Activated naive CD8-positive, alpha-beta T cell treated with anti-CD3 and anti-CD28 coated beads for 36 hours (primary cell): ENCODE data around the gene SCYL3. TPM values are rescaled to one million over a fixed set of nuclear protein-coding genes. Genes with fewer than 3 reads are reported as not detected.
"Not testable (repeated sequence)": the region's sequence is repeated elsewhere in the genome, so short reads cannot be mapped to it uniquely, and the experiment has no call there.

Experiments
- DNase-seq: peaks from one replicate; pipeline ENCODE4 v3.0.0; 2021
- H3K27ac Mint-ChIP-seq: one replicate; pipeline ENCODE4 v1.8.0; 2022; ENCODE audit warnings: mild to moderate bottlenecking, moderate library complexity, mixed read lengths
- H3K27me3 Mint-ChIP-seq: one replicate; pipeline ENCODE4 v1.8.0; 2022; ENCODE audit warnings: mild to moderate bottlenecking, mixed read lengths
- H3K36me3 Mint-ChIP-seq: one replicate; pipeline ENCODE4 v1.8.0; 2021; ENCODE audit warnings: mild to moderate bottlenecking, mixed read lengths
- H3K4me1 Mint-ChIP-seq: one replicate; pipeline ENCODE4 v1.8.0; 2021; ENCODE audit warnings: mixed read lengths
- H3K4me3 Mint-ChIP-seq: one replicate; pipeline ENCODE4 v1.8.0; 2022; ENCODE audit warnings: mild to moderate bottlenecking, moderate library complexity, mixed read lengths
- H3K9me3 Mint-ChIP-seq: one replicate; pipeline ENCODE4 v1.8.0; 2022; ENCODE audit warnings: mixed read lengths
- total RNA-seq, 2 experiments: library from RNA; stranded (reverse); gene quantifications; one replicate each; pipeline ENCODE4 v1.2.3, GENCODE V29; 2021

Gene SCYL3, protein sequence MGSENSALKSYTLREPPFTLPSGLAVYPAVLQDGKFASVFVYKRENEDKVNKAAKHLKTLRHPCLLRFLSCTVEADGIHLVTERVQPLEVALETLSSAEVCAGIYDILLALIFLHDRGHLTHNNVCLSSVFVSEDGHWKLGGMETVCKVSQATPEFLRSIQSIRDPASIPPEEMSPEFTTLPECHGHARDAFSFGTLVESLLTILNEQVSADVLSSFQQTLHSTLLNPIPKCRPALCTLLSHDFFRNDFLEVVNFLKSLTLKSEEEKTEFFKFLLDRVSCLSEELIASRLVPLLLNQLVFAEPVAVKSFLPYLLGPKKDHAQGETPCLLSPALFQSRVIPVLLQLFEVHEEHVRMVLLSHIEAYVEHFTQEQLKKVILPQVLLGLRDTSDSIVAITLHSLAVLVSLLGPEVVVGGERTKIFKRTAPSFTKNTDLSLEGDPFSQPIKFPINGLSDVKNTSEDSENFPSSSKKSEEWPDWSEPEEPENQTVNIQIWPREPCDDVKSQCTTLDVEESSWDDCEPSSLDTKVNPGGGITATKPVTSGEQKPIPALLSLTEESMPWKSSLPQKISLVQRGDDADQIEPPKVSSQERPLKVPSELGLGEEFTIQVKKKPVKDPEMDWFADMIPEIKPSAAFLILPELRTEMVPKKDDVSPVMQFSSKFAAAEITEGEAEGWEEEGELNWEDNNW
- total RNA-seq = 1 to 10 TPM; 9.3 to 9.5 TPM

- Mint-ChIP-seq H3K4me1 (peaks cover 38% of the 10 kb centered on the region), H3K27me3 (peaks cover 4% of the 10 kb centered on the region), H3K9me3 (peaks cover 2% of the 10 kb centered on the region), H3K27ac (peak within 1 kb of the TSS; percentile 100), H3K4me3 (peak within 1 kb of the TSS; percentile 87), H3K36me3 (peaks cover 3% of the 10 kb centered on the region)
- peak; percentile 88 for DNase-seq
These were observed at the start of gene SCYL3 for GRCh38 chr1:169893645-169894423. TSS of gene SCYL3 (minus strand) at chr1:169893896. CDS start at chr1:169888840, 5,056 bp downstream.

GRCh38 chr1:169941982-169942830 is 48.5 kb upstream of the SCYL3 start:
- Mint-ChIP-seq H3K27ac (no peak overlapping the region), H3K27me3 (no peaks in the 10 kb centered on the region), H3K9me3 (no peaks in the 10 kb centered on the region), H3K36me3 (no peaks in the 10 kb centered on the region), H3K4me1 (no peaks in the 10 kb centered on the region), H3K4me3 (no peak overlapping the region)
- DNase-seq = no peak

GRCh38 chr1:169933984-169934725 is 40.5 kb upstream of the SCYL3 start:
- H3K4me1 Mint-ChIP-seq = no peaks in the 10 kb centered on the region
- DNase-seq = no peak
- no peak overlapping the region for H3K27ac Mint-ChIP-seq
- no peaks in the 10 kb centered on the region for H3K36me3 Mint-ChIP-seq
- no peak overlapping the region for H3K4me3 Mint-ChIP-seq
- no peaks in the 10 kb centered on the region for H3K9me3 Mint-ChIP-seq
- H3K27me3 Mint-ChIP-seq = no peaks in the 10 kb centered on the region

DNA sequence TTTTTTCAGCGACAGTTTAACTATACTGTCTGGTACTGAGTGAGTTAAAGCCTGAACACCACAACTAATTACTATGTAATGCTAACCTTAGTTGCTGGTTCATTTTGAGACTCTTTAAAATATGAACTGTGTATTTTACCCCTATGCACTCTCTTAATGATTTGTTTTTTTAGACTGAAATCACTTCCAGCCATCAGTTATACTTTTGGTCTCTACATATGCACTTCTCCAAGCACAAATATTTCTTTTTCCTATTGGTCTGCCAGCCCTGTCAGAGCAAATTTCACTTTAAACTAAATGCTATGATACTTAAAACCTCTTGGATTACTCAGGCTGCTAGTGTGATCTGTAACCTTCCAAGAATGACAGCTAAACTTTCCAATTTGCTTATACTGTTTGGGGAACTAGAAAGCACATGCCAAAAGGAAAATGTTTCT is 38.1 kb upstream of the SCYL3 start:
- Mint-ChIP-seq H3K4me3 (no peak overlapping the region), H3K27ac (no peak overlapping the region), H3K36me3 (no peaks in the 10 kb centered on the region), H3K27me3 (no peaks in the 10 kb centered on the region), H3K9me3 (no peaks in the 10 kb centered on the region), H3K4me1 (peaks cover 2% of the 10 kb centered on the region)
- no peak for DNase-seq

DNA sequence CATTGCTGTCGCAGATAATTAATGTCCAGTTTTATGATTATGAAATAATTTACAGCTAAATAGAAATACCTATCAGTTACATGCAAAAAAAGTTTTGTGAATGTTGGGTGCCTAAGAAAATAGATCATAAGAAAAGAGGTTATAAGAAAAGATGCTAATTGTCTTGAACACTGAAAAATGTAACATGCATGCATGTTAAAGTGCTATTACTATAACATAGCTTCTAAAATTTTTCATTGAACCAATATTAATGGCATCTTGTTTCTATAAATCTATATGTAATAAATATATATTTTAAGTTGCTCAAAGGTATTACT is 35.5 kb upstream of the SCYL3 start:
- no peaks in the 10 kb centered on the region for H3K27me3 Mint-ChIP-seq
- H3K27ac Mint-ChIP-seq = no peak overlapping the region
- no peaks in the 10 kb centered on the region for H3K9me3 Mint-ChIP-seq
- peaks cover 5% of the 10 kb centered on the region for H3K4me1 Mint-ChIP-seq
- H3K36me3 Mint-ChIP-seq = no peaks in the 10 kb centered on the region
- DNase-seq = no peak
- H3K4me3 Mint-ChIP-seq = no peak overlapping the region

DNA sequence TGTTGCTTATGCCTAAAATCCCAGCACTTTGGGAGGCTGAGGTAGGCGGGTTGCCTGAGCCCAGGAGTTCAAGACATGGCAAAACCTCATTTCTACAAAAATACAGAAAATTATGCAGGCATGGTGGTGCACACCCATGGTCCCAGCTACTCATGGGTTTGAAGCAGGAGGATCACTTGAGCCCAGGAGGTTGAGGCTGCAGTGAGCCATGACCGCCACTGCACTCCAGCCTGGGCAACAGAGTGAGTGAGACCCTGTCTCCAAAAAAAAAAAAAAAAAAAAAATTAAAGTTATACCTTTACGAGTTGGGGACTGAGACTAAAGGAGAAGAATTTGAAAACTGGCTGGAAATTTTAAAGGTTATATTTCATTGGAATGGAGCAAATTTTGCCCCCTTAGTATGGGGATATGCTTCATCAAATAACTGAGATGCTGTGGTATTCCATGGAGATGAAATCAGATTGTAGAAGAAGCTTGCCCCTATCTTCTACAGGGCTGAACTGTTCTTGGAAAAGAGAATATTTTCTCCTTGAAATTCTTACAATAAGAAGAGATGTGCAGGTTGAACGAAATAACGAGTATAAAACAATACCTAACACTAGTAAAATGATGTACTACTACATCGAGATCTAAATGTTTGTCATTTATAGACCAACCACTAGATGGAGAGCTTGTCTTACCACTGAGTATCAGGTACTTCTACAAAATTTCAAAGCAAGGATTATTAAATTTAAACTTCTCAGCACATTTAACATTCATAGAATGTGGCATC is 34.9 kb upstream of the SCYL3 start:
- peaks cover 5% of the 10 kb centered on the region for H3K4me1 Mint-ChIP-seq
- H3K27me3 Mint-ChIP-seq = no peaks in the 10 kb centered on the region
- DNase-seq = no peak
- no peaks in the 10 kb centered on the region for H3K9me3 Mint-ChIP-seq
- H3K4me3 Mint-ChIP-seq = no peak overlapping the region
- no peaks in the 10 kb centered on the region for H3K36me3 Mint-ChIP-seq
- H3K27ac Mint-ChIP-seq = no peak overlapping the region

- Mint-ChIP-seq H3K9me3 (no peaks in the 10 kb centered on the region), H3K27me3 (no peaks in the 10 kb centered on the region), H3K36me3 (no peaks in the 10 kb centered on the region), H3K4me1 (peaks cover 5% of the 10 kb centered on the region), H3K27ac (no peak overlapping the region), H3K4me3 (no peak overlapping the region)
- no peak for DNase-seq
These were observed 32.1 kb upstream of the SCYL3 start for GRCh38 chr1:169925505-169926482.

DNA sequence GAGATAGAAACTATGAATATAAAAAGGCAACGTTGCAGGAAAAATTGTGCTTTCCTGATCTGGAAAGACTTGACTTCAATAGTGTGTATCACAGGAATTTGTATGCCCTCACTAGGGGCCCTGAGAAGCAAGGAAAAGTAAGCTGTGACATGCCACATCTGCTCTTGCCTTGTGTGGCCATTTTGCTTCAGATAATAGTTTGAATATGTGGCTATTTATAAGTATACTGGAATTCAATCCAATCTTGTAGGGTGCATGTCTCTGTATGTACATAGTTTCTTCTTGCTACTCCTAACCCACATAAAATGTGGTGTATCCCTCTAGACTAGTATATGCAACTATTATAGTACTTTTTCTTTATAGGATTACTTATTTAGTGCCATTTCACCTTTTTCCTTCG is 31.1 kb upstream of the SCYL3 start:
- peaks cover 5% of the 10 kb centered on the region for H3K4me1 Mint-ChIP-seq
- no peaks in the 10 kb centered on the region for H3K9me3 Mint-ChIP-seq
- H3K36me3 Mint-ChIP-seq = no peaks in the 10 kb centered on the region
- no peak overlapping the region for H3K4me3 Mint-ChIP-seq
- DNase-seq = no peak
- no peak overlapping the region for H3K27ac Mint-ChIP-seq
- no peaks in the 10 kb centered on the region for H3K27me3 Mint-ChIP-seq

DNA sequence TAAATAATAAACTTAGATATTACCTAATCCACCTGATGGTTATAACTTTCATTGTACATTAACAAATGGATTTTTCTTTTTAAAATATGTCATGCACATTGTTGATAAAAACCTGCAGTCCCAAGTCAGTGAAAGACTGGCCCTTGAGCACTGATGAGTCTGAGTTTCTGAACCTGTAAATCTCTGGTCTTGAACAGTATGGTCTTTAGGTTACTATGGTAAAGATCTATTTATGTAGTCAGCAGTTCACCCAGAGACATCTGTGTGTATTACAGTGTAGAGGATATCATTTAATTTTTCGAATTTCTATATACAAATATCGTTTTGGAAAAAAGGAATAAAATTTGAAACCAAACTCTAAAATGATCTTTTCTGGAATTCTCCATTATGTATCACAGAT is 30.4 kb upstream of the SCYL3 start:
- H3K27me3 Mint-ChIP-seq = no peaks in the 10 kb centered on the region
- no peak overlapping the region for H3K27ac Mint-ChIP-seq
- H3K4me1 Mint-ChIP-seq = peaks cover 5% of the 10 kb centered on the region
- DNase-seq = no peak
- H3K4me3 Mint-ChIP-seq = no peak overlapping the region
- no peaks in the 10 kb centered on the region for H3K9me3 Mint-ChIP-seq
- no peaks in the 10 kb centered on the region for H3K36me3 Mint-ChIP-seq

GRCh38 chr1:169921080-169921479 is 27.4 kb upstream of the SCYL3 start:
- no peak overlapping the region for H3K27ac Mint-ChIP-seq
- no peaks in the 10 kb centered on the region for H3K36me3 Mint-ChIP-seq
- peaks cover 2% of the 10 kb centered on the region for H3K4me1 Mint-ChIP-seq
- H3K9me3 Mint-ChIP-seq = no peaks in the 10 kb centered on the region
- no peak overlapping the region for H3K4me3 Mint-ChIP-seq
- H3K27me3 Mint-ChIP-seq = no peaks in the 10 kb centered on the region
- DNase-seq = no peak

GRCh38 chr1:169918927-169919326 is 25.2 kb upstream of the SCYL3 start:
- no peak overlapping the region for H3K27ac Mint-ChIP-seq
- H3K27me3 Mint-ChIP-seq = no peaks in the 10 kb centered on the region
- H3K9me3 Mint-ChIP-seq = no peaks in the 10 kb centered on the region
- DNase-seq = no peak
- H3K4me3 Mint-ChIP-seq = no peak overlapping the region
- no peaks in the 10 kb centered on the region for H3K36me3 Mint-ChIP-seq
- no peaks in the 10 kb centered on the region for H3K4me1 Mint-ChIP-seq

- H3K4me1 Mint-ChIP-seq, H3K36me3 Mint-ChIP-seq, H3K9me3 Mint-ChIP-seq, H3K27ac Mint-ChIP-seq, H3K27me3 Mint-ChIP-seq, DNase-seq, H3K4me3 Mint-ChIP-seq: not testable (repeated sequence)
These were observed 24.5 kb upstream of the SCYL3 start for GRCh38 chr1:169918220-169918619.

DNA sequence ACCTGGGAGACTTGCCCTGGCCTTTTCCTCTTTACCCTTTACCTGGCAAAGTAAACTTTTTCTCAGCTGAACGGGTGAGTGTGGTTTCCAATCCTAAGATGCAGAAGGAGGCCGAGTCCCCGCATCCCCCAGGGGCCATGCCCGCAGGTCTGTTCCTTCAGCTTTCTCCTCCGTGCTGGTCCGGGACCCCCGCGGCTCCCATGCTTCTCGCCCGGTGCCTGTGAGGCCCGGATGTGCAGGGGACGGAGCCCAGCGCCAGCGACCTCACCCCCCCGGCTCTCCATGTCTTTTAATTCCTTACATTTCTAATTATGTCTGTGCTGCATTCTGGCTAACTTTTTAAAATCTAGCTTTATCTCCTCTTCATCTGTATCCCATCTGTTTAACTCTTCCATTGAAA is 21.5 kb upstream of the SCYL3 start:
- H3K4me1 Mint-ChIP-seq = no peaks in the 10 kb centered on the region

More for the DNA sequence above, 21.5 kb upstream of the SCYL3 start:
- no peak overlapping the region for H3K4me3 Mint-ChIP-seq
- DNase-seq = no peak
- peaks cover 2% of the 10 kb centered on the region for H3K36me3 Mint-ChIP-seq
- H3K27me3 Mint-ChIP-seq = no peaks in the 10 kb centered on the region
- H3K9me3 Mint-ChIP-seq = peaks cover 3% of the 10 kb centered on the region
- H3K27ac Mint-ChIP-seq = no peak overlapping the region
